Measurements from ENCODE around the gene SPOUT1.

DNA sequence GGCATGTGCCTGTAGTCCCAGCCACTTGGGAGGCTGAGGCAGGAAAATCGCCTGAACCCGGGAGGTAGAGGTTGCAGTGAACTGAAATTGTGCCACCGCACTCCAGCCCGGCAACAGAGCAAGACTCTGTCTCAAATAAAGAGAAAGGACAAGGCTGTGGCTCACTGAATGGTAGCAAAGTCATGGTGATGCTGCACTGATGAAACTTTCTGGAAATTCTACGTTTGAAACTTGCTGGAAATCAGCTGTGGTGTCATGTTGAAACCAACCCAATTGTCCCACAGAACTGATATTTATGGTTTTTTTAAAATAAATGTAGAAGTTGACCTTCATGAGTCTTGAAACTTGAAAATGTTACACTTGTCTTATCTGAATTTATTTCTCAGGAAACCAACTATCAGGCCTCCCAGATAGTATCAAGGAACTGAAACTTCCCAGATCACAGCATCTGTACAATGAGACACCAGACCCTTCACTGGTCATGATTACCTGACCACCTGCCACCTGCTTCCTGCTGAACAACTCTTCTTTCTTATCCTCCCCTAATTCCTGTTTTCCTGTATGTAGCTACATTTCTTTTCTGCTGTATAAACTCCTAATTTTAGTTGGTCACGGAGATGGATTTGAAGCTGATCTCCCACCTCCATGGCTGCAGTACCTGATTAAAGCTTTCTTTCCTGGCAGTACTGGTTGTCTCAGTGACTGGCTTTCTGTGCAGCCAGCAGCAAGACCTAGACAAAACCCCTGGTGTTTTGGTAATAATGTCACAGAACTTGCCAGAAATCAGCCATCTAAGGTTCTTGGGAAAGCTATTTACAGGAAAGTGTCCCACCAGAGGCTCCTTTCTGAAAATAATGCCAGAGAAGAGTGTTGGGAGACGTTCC is 48.2 kb downstream of the SPOUT1 start:
- no peak for TF ChIP-seq EZH2phosphoT487 (IDR thresholded peaks at IDR 0.05; ENCODE audit: insufficient read depth, low read depth)
- no peak for TF ChIP-seq EZH2 (IDR thresholded peaks at IDR 0.05; ENCODE audit: insufficient read depth, poor library complexity, severe bottlenecking)

Data from GM23248 (cell line).